Neural cell (in vitro differentiated cells): ENCODE data around the gene NGEF. TPM values are rescaled to one million over a fixed set of nuclear protein-coding genes. Genes with fewer than 3 reads are reported as not detected.

Experiments
- H2AFZ ChIP-seq: fragments of 200-600, 300-800 bp; sonication (generic), shearing (Covaris generic); 2 replicates; pipeline ENCODE4 v1.6.0; 2014; ENCODE audit warnings: low read depth, mild to moderate bottlenecking, antibody characterized with exemption, low read length, moderate library complexity
- H3F3A ChIP-seq: fragments of 200-600 bp; shearing (Covaris generic); 2 replicates; pipeline ENCODE4 v1.6.1; 2016; ENCODE audit warnings: mild to moderate bottlenecking, moderate library complexity, mixed read lengths, antibody characterized with exemption, low read length; ENCODE audit not compliant: insufficient read depth, poor library complexity, severe bottlenecking
- H3K27ac ChIP-seq: fragments of 200-600, 300-800 bp; sonication (generic), shearing (Covaris generic); 2 replicates; pipeline ENCODE4 v1.5.1; 2014; ENCODE audit warnings: mild to moderate bottlenecking, low read length, moderate library complexity
- H3K27me3 ChIP-seq: fragments of 300-800, 200-600 bp; sonication (generic), shearing (Covaris generic); 2 replicates; pipeline ENCODE4 v1.6.0; 2014; ENCODE audit warnings: mild to moderate bottlenecking, low read depth, low read length, moderate library complexity; ENCODE audit not compliant: insufficient read depth
- H3K36me3 ChIP-seq: fragments of 300-800, 200-600 bp; sonication (generic), shearing (Covaris generic); 2 replicates; pipeline ENCODE4 v1.5.1; 2014; ENCODE audit warnings: mild to moderate bottlenecking, antibody characterized with exemption, low read length, moderate library complexity; ENCODE audit not compliant: insufficient read depth
- H3K4me2 ChIP-seq: fragments of 300-800, 200-600 bp; sonication (generic), shearing (Covaris generic); 2 replicates; pipeline ENCODE4 v1.6.0; 2014; ENCODE audit warnings: mild to moderate bottlenecking, low read length
- H3K4me3 ChIP-seq: fragments of 300-800, 200-600 bp; sonication (generic), shearing (Covaris generic); 2 replicates; pipeline ENCODE4 v1.5.1; 2014; ENCODE audit warnings: mild to moderate bottlenecking, low read length, moderate library complexity
- H3K79me2 ChIP-seq: fragments of 200-600 bp; shearing (Covaris generic); replicated peaks from 2 replicates; pipeline ENCODE4 v1.6.0; 2014; ENCODE audit warnings: mild to moderate bottlenecking, low read length, moderate library complexity; ENCODE audit not compliant: insufficient read depth
- H3K9ac ChIP-seq: fragments of 300-800, 200-600 bp; sonication (generic), shearing (Covaris generic); 2 replicates; pipeline ENCODE4 v1.6.1; 2016; ENCODE audit warnings: mild to moderate bottlenecking, low read length, mixed read lengths
- H3K9me2 ChIP-seq: fragments of 200-600 bp; shearing (Covaris generic); 2 replicates; pipeline ENCODE4 v1.6.1; 2016; ENCODE audit warnings: mild to moderate bottlenecking, low read length, mixed read lengths; ENCODE audit not compliant: insufficient read depth
- H3K9me3 ChIP-seq: fragments of 200-600, 300-800 bp; sonication (generic), shearing (Covaris generic); 2 replicates; pipeline ENCODE4 v1.6.1; 2016; ENCODE audit warnings: mild to moderate bottlenecking, mixed run types, low read length, moderate library complexity, mixed read lengths
- H4K20me1 ChIP-seq: fragments of 200-600 bp; shearing (Covaris generic); 2 replicates; pipeline ENCODE4 v1.6.1; 2016; ENCODE audit warnings: mild to moderate bottlenecking, mixed run types; ENCODE audit not compliant: insufficient read depth
- CTCF ChIP-seq: fragments of 450-650 bp; IDR thresholded peaks from 2 replicates; pipeline ENCODE4 v1.5.1; 2014; ENCODE audit warnings: antibody characterized with exemption, mild to moderate bottlenecking, moderate library complexity; ENCODE audit not compliant: poor library complexity, severe bottlenecking
- EP300 ChIP-seq: fragments of 450-650 bp; conservative IDR thresholded peaks from 2 replicates; pipeline ENCODE4 v1.6.1; 2014; ENCODE audit warnings: antibody characterized with exemption, mild to moderate bottlenecking, moderate library complexity; ENCODE audit not compliant: poor library complexity, severe bottlenecking
- EZH2 ChIP-seq: fragments of 200-600, 300-800 bp; shearing (Covaris generic), sonication (generic); IDR thresholded peaks from 2 replicates; pipeline ENCODE4 v1.6.1; 2014; ENCODE audit warnings: antibody characterized with exemption, low read length, borderline replicate concordance, mild to moderate bottlenecking; ENCODE audit not compliant: insufficient read depth, poor library complexity, severe bottlenecking
- MXI1 ChIP-seq: fragments of 450-650 bp; conservative IDR thresholded peaks from 2 replicates; pipeline ENCODE4 v1.6.1; 2014; ENCODE audit warnings: antibody characterized with exemption, mild to moderate bottlenecking; ENCODE audit not compliant: poor library complexity, severe bottlenecking
- POLR2AphosphoS5 ChIP-seq: IDR thresholded peaks from 2 replicates; pipeline ENCODE4 v1.6.1; 2012
- RAD21 ChIP-seq: fragments of 450-650 bp; conservative IDR thresholded peaks from 2 replicates; pipeline ENCODE4 v1.6.1; 2014; ENCODE audit warnings: antibody characterized with exemption, mild to moderate bottlenecking, moderate library complexity
- SMC3 ChIP-seq: fragments of 450-650 bp; conservative IDR thresholded peaks from 2 replicates; pipeline ENCODE4 v1.6.1; 2014; ENCODE audit warnings: antibody characterized with exemption, mild to moderate bottlenecking, moderate library complexity; ENCODE audit not compliant: poor library complexity
- TAF1 ChIP-seq: IDR thresholded peaks from 2 replicates; pipeline ENCODE4 v1.6.1; 2012; ENCODE audit warnings: low read depth
- polyA plus RNA-seq: library from polyadenylated mRNA; depleted of rRNA; stranded (reverse); fragments of >200 nt; gene quantifications from 2 replicates; pipeline ENCODE4 v1.2.3, GENCODE V29; 2014
- TF ChIP-seq, protein P1 (sequence below): IDR thresholded peaks from 2 replicates; pipeline ENCODE4 v1.6.1; 2012; ENCODE audit warnings: borderline replicate concordance

NGEF gene
- polyA plus RNA-seq, 1 donor from 2014 or later = 5.2 TPM

GRCh38 chr2:232894251-232894650 is 118.8 kb downstream of the NGEF start:
- H4K20me1 ChIP-seq = no peaks in the 10 kb centered on the region
- no peaks in the 10 kb centered on the region for H3K27me3 ChIP-seq
- H3K79me2 ChIP-seq = no peaks in the 10 kb centered on the region
- TF ChIP-seq, protein P1, sequence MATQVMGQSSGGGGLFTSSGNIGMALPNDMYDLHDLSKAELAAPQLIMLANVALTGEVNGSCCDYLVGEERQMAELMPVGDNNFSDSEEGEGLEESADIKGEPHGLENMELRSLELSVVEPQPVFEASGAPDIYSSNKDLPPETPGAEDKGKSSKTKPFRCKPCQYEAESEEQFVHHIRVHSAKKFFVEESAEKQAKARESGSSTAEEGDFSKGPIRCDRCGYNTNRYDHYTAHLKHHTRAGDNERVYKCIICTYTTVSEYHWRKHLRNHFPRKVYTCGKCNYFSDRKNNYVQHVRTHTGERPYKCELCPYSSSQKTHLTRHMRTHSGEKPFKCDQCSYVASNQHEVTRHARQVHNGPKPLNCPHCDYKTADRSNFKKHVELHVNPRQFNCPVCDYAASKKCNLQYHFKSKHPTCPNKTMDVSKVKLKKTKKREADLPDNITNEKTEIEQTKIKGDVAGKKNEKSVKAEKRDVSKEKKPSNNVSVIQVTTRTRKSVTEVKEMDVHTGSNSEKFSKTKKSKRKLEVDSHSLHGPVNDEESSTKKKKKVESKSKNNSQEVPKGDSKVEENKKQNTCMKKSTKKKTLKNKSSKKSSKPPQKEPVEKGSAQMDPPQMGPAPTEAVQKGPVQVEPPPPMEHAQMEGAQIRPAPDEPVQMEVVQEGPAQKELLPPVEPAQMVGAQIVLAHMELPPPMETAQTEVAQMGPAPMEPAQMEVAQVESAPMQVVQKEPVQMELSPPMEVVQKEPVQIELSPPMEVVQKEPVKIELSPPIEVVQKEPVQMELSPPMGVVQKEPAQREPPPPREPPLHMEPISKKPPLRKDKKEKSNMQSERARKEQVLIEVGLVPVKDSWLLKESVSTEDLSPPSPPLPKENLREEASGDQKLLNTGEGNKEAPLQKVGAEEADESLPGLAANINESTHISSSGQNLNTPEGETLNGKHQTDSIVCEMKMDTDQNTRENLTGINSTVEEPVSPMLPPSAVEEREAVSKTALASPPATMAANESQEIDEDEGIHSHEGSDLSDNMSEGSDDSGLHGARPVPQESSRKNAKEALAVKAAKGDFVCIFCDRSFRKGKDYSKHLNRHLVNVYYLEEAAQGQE = no peak
- no peaks in the 10 kb centered on the region for H3K36me3 ChIP-seq
- no peak overlapping the region for H3K4me2 ChIP-seq
- H2AFZ ChIP-seq = no peak overlapping the region
- no peak overlapping the region for H3K4me3 ChIP-seq
- no peak overlapping the region for H3K9ac ChIP-seq
- no peak overlapping the region for H3K27ac ChIP-seq
- no peaks in the 10 kb centered on the region for H3K9me2 ChIP-seq
- H3F3A ChIP-seq = no peaks in the 10 kb centered on the region
- no peaks in the 10 kb centered on the region for H3K9me3 ChIP-seq

DNA sequence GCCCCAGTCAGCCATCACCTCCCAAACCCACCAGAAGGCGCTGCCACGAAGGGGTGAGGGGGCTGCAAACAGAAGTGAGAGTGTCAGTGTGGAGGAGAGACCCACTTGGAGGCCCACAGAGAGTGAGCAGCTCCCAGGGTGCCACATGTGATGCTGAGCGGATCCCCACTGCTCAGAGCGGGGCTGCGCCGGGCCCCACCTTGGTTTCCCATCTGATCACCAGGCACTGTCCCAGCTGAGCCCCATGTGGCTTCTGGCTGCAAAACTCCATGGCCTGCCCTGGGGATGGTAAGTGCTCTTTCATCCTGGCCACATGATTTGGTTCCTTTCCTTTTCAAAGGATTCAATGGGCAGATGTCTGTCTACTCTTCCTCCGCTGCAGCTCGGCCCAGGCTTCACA is 119.2 kb downstream of the NGEF start:
- TF ChIP-seq TAF1 (no peak), CTCF (no peak), SMC3 (no peak), MXI1 (no peak), EP300 (no peak), POLR2AphosphoS5 (no peak), EZH2 (no peak), RAD21 (no peak)
- TF ChIP-seq, protein P1 = no peak
- Histone ChIP-seq H3K4me3 (no peak overlapping the region), H3K27me3 (no peaks in the 10 kb centered on the region), H3F3A (no peaks in the 10 kb centered on the region), H3K4me2 (no peak overlapping the region), H3K79me2 (no peaks in the 10 kb centered on the region), H3K9ac (no peak overlapping the region), H4K20me1 (no peaks in the 10 kb centered on the region), H3K9me2 (no peaks in the 10 kb centered on the region), H2AFZ (no peak overlapping the region), H3K27ac (no peak overlapping the region), H3K9me3 (no peaks in the 10 kb centered on the region), H3K36me3 (no peaks in the 10 kb centered on the region)
